ENCODE measurements around the gene IFNG-AS1. TPM values are rescaled to one million over a fixed set of nuclear protein-coding genes. Genes with fewer than 3 reads are reported as not detected.

Gene IFNG-AS1
- total RNA-seq, 2 experiments from 2014 or later, result 0.55 to 1.1 TPM

DNA sequence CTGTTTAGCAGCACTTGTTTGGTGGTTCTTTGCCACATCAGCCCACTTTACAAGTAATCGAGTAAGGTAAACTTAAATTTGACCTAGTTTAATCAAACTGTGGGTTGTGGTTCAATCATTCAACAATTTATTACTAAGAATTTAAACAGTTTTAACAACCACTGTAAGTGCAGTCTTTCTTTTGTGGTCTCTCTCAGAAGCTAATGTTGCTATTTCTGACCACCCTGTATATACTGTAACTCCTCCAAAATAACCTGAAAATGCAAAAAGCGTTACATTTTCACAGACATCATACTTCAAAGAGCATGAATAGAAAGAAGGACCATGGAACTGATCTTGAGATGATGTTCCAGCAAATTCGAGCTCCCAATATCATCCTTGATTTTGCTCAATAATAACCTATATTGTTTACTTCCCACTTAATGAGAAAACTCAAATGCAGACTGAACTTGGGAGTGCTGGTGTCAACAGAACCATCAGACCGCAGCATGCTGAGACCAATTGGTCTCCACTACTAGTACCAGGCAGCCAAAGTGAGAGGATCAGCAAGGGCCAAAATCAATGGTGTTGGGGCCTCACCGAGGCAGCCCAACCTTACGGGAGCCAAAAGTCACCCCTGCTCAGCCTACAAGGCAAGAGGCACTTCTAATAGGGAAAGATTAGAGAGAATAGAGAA lies 22.1 kb downstream of the IFNG-AS1 start:
- H3K36me3 Mint-ChIP-seq (ENCODE audit: low read depth), result no peaks in the 10 kb centered on the region
- Histone ChIP-seq H3K4me1 (ENCODE audit: insufficient read depth, low read length) (peaks cover 16% of the 10 kb centered on the region), H3K27me3 (ENCODE audit: control insufficient read depth in 1 of 2, insufficient read depth in 2 of 2, low read length in 2 of 2) (no peaks in the 10 kb centered on the region), H3K27ac (ENCODE audit: low read depth in 1 of 2, low read length in 2 of 2) (no peak overlapping the region), H3K36me3 (ENCODE audit: insufficient read depth, low read length) (peaks cover 4% of the 10 kb centered on the region), H3K9me3 (ENCODE audit: control insufficient read depth in 1 of 2, insufficient read depth in 1 of 2, low read length in 2 of 2) (no peaks in the 10 kb centered on the region), H3K4me3 (ENCODE audit: low read length) (no peak overlapping the region)
- no peaks in the 10 kb centered on the region for H3K27me3 Mint-ChIP-seq
- intact Hi-C loops (cut with DNase I, micrococcal nuclease), result no loop called here
- TF ChIP-seq, protein P1, sequence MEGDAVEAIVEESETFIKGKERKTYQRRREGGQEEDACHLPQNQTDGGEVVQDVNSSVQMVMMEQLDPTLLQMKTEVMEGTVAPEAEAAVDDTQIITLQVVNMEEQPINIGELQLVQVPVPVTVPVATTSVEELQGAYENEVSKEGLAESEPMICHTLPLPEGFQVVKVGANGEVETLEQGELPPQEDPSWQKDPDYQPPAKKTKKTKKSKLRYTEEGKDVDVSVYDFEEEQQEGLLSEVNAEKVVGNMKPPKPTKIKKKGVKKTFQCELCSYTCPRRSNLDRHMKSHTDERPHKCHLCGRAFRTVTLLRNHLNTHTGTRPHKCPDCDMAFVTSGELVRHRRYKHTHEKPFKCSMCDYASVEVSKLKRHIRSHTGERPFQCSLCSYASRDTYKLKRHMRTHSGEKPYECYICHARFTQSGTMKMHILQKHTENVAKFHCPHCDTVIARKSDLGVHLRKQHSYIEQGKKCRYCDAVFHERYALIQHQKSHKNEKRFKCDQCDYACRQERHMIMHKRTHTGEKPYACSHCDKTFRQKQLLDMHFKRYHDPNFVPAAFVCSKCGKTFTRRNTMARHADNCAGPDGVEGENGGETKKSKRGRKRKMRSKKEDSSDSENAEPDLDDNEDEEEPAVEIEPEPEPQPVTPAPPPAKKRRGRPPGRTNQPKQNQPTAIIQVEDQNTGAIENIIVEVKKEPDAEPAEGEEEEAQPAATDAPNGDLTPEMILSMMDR (IDR thresholded peaks at IDR 0.05), result no peak
- no peak overlapping the region for H3K27ac Mint-ChIP-seq
- H3K4me3 Mint-ChIP-seq, result no peak overlapping the region
- no peaks in the 10 kb centered on the region for H3K4me1 Mint-ChIP-seq (ENCODE audit: low read depth)
- CTCF ChIA-PET, result interaction anchor here (0.8 kb wide), 1 partner anchor 15 kb away, joined by 3 read pairs; no protein-coding TSS in a partner anchor
- DNase-seq (no peak), ATAC-seq (ENCODE audit: poor library complexity) (no peak)
- H3K9me3 Mint-ChIP-seq, result no peaks in the 10 kb centered on the region
- POLR2A ChIA-PET, result no interaction called here

DNA sequence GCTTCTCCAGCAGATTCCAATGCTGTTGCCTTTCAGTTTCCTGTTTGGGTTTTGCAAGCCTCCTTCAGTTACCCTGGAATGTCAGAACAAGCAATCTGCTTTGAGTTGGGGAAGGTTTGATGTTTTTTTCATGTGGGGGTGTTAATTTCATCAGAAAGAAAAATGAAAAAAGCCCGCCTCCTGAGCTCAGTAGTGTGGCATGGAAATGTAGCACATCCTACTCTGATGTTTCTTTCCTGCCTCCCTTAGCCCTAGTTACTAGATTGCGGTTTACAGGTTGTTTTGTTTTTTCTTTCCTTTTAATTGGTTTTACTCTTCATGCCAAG lies 22.6 kb downstream of the IFNG-AS1 start:
- Histone ChIP-seq H3K4me3 (ENCODE audit: low read length) (no peak overlapping the region), H3K4me1 (ENCODE audit: insufficient read depth, low read length) (peaks cover 16% of the 10 kb centered on the region), H3K36me3 (ENCODE audit: insufficient read depth, low read length) (peaks cover 3% of the 10 kb centered on the region), H3K9me3 (ENCODE audit: control insufficient read depth in 1 of 2, insufficient read depth in 1 of 2, low read length in 2 of 2) (no peaks in the 10 kb centered on the region), H3K27me3 (ENCODE audit: control insufficient read depth in 1 of 2, insufficient read depth in 2 of 2, low read length in 2 of 2) (no peaks in the 10 kb centered on the region), H3K27ac (ENCODE audit: low read depth in 1 of 2, low read length in 2 of 2) (no peak overlapping the region)
- ATAC-seq (ENCODE audit: poor library complexity), result no peak
- Mint-ChIP-seq H3K4me3 (no peak overlapping the region), H3K4me1 (ENCODE audit: low read depth) (no peaks in the 10 kb centered on the region), H3K36me3 (ENCODE audit: low read depth) (no peaks in the 10 kb centered on the region), H3K27me3 (no peaks in the 10 kb centered on the region), H3K27ac (no peak overlapping the region), H3K9me3 (no peaks in the 10 kb centered on the region)
- peak in 1 of 14 experiments; percentile 9 for DNase-seq
- CTCF ChIA-PET, result interaction anchor here (0.8 kb wide), 1 partner anchor 16 kb away, joined by 3 read pairs; no protein-coding TSS in a partner anchor
- intact Hi-C loops (cut with DNase I, micrococcal nuclease), result no loop called here
- POLR2A ChIA-PET, result no interaction called here
- TF ChIP-seq, protein P1 (IDR thresholded peaks at IDR 0.05), result no peak

DNA sequence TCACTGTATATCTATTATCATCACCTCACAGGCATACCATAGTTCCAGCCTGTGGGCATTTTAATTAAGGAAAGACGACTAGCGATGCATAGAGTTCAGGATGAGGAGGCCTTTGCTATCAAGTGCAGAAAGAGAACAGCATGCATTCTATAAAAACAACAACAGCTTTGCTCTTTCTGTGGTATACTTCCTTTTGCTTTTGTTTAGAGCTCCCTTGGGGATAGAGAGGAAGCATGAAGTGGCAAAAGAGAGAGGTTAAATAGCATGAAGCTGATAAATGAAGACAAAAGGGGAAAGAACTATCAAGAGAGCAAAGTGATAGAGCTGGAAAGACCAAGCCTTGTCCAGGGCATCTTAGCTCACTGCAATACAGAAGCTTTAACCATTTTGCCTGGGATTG lies 23.5 kb downstream of the IFNG-AS1 start:
- CTCF ChIA-PET, result interaction anchor here (0.5 kb wide), 1 partner anchor 657 kb away, joined by 4 read pairs; no protein-coding TSS in a partner anchor
- no peaks in the 10 kb centered on the region for H3K9me3 Mint-ChIP-seq
- H3K4me3 ChIP-seq (ENCODE audit: low read length), result no peak overlapping the region
- H3K27ac Mint-ChIP-seq, result no peak overlapping the region
- POLR2A ChIA-PET, result interaction anchor here (1.3 kb wide), 1 partner anchor 13 kb away, joined by 3 read pairs; no protein-coding TSS in a partner anchor
- H3K27me3 ChIP-seq (ENCODE audit: control insufficient read depth in 1 of 2, insufficient read depth in 2 of 2, low read length in 2 of 2), result no peaks in the 10 kb centered on the region
- intact Hi-C loops (cut with DNase I, micrococcal nuclease), result no loop called here
- no peak overlapping the region for H3K4me3 Mint-ChIP-seq
- ATAC-seq (ENCODE audit: poor library complexity) (no peak), DNase-seq (no peak)
- TF ChIP-seq, protein P1 (IDR thresholded peaks at IDR 0.05), result no peak
- no peaks in the 10 kb centered on the region for H3K36me3 Mint-ChIP-seq (ENCODE audit: low read depth)
- H3K9me3 ChIP-seq (ENCODE audit: control insufficient read depth in 1 of 2, insufficient read depth in 1 of 2, low read length in 2 of 2), result no peaks in the 10 kb centered on the region
- no peaks in the 10 kb centered on the region for H3K4me1 Mint-ChIP-seq (ENCODE audit: low read depth)
- H3K27me3 Mint-ChIP-seq, result no peaks in the 10 kb centered on the region
- peaks cover 16% of the 10 kb centered on the region for H3K4me1 ChIP-seq (ENCODE audit: insufficient read depth, low read length)
- H3K36me3 ChIP-seq (ENCODE audit: insufficient read depth, low read length), result no peaks in the 10 kb centered on the region
- H3K27ac ChIP-seq (ENCODE audit: low read depth in 1 of 2, low read length in 2 of 2), result no peak overlapping the region
